GM18508 (cell line): Measurements from ENCODE around the gene TEX35.

Experiments
- ATAC-seq: cut with Tn5 transposase; IDR thresholded peaks from one replicate; pipeline ENCODE4 v1.9.1; 2021; ENCODE audit warnings: moderate number of reproducible peaks; ENCODE audit not compliant: insufficient read depth, unreplicated experiment

Gene TEX35

DNA sequence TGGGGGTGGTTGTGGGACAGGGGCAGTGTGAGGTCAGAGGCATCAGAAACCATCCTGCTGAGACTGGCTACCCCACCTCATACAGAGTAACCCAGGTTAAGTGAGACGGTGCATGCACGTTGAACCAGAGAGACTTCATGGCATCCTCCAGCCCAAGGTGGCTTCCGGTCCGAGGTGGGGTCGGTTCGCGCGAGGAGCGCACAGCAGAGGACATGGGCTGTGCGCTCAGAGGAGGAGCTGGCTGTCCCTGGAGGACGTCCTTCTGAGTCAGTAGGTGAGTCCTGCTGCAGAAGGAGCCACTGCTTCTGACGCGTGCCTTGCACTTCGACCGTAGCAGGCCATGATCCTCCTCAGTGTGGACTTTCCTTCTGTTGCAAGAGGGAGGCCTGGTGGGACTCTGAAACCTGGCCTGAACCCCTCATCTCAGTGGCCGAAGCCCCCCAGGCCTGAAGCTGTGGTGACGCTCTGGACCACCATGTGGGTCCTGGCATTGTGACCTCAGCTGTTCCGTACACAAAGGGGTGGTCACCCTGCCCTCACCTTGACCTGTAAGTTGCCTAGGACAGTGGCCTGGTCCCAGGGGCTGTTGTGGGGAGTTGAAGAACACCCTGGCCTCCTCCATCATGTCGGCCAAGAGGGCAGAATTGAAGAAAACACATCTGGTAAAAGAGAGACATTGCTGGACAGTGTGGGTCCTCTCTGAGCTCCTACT is at the start of gene TEX35:
TSS of gene TEX35 (plus strand) at position 544 of the 712 bp plus-strand sequence. CDS start at position 624, 80 bp downstream.
- ATAC-seq, result no peak

DNA sequence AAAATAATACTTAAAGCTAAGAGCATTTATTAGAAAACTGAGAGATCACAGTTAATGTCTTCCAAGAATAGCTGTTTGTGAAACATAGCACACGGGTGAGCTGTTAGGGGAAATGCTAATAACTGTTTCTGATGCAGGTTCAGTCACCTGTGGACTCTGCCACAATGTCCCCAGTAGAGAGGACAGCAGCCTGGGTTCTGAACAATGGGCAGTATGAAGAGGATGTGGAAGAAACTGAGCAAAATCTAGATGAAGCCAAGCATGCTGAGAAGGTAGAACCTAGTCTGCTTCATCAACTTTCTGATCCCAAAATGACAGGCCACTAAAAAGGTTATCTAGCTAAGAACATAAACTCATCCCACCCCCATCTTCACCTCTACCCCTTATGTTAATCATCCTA is 48.8 kb upstream of the TEX35 start:
- ATAC-seq, result no peak

DNA sequence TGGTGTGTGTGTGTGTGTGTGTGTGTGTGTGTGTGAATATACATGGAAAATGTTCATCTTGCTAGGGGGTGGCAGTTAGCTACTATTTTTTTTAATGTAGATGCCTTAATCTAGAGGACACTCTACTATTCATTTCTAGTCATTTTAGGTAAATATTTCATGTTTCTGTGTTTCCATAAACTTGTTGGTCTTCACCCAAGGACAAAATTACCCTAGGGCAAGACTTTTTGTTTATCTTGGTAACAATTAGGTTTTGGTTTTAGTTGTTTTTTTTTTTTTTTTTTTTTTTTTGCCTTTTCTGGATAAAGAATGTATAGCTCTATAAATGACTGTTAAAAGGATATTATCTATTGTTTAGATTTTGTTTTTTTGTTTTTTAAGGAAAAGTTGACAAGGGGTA is 48.3 kb upstream of the TEX35 start:
- ATAC-seq, result no peak

DNA sequence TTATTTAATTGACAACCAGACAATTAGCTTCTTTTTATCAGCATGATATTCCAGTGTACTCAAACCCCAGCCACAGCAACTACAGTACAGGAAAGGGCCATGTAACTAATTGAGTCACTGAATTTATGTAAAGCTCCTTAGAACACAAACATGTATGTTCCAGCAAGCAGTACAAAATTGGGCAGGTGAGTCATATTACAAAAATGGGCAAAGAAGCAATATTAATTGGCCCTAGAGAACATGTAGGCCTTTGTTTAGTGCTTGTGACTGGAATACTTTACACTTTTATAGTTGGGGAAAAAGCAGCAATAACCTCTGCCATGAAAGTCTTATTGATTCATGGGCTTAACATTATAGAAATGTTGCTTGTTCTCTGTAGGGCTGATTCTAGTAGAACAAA is 47.9 kb upstream of the TEX35 start:
- no peak for ATAC-seq

DNA sequence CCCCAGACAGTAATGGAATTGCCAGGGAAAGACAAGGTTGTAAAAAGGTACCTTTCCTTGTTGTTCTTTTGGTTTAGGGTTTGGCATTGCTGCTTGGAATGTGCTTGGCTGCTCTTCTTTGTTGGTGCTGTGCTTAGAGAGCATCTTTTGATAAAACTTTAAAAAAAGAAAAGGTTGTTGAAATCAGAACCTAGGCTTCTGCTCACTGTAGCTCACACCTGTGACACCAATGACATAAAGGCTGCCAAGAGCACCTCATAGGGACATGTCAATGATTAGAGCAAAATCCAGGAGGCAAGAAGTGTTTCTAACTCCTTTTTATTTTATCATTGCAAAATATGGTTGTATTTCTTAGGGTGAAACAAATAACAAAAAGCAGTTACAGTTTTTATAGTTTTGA is 45.1 kb upstream of the TEX35 start:
- ATAC-seq, result no peak

DNA sequence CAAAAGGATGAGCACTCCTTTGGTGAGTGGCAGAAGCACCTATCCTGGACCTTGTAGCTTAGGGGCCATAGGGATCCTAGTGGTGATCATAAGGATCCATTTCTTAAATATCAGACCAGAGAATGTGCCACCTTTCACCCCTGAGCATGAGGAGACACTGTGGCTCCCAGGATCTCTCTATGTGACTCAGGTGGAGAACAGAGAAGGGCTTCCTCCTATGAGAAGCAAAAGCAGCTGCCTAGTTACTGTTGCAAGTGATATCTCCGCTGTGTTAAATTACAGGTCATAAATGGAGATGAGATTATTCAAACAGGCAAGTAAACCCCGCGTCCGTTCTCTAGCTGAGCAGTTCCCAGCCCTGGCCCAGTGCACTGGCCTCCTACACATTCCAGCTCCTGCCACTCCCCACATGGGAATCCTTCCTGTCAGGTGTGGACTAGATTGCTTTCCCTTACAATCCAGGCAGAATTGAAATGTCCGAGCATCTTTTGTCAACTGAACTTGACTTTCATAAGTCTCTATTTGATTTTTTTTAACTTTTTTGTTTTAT is 42.4 kb upstream of the TEX35 start:
- ATAC-seq, result no peak

DNA sequence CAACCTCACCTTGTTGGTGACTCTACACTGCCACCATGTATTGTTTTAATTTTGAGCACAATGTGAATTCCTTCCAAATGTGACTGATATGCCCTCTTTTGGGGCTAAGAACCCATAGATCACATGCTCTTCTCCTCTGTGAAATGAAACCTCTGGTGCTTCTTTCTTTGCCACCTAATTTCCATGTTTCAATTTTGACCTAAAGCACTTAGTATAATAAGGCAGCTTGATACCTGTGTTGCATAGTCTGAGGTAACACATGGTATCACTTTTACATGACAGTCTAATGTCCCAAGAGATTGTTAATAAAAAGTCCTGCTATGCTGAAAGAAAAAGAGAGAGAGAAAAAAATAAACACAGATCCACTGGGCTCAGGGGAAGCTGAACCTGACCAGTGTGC is 40.4 kb upstream of the TEX35 start:
- no peak for ATAC-seq

DNA sequence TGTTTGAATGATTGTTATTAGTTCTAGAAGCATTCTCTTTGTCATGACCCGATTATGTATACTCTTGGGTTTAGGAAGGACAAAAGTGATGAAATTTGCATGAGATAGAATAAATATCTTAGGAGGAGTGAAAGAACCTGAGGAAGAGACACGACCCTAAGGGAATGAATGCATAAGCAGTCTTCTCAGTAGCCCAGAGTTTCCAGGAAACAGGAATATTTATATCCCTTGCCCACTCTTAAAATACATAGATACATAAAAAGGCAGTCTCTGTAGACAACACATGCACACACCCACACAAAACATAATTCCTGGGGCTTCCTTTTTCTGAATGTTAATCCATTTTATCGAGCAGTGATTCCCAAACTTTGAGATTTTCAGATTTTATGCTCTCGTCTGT is 35.5 kb upstream of the TEX35 start:
- ATAC-seq, result no peak

DNA sequence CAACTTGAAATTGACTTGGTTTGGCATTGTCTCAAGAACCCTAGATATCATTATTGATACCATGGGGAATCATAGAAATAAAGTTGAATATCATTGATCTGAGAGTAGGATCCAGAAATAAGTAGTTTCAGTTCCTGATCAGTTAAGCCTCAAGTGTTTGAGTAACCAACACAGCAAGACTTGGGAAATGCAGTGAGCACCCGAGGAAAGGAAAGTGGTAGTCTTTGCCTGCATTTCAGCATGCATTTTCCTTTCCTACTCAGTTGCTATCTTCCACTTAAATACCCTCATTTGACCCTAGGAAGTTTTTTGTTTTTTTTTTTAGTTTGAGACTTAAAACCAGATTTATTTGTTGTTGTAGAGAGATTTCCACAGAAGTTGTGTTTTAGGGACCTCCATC is 35.1 kb upstream of the TEX35 start:
- ATAC-seq, result no peak

DNA sequence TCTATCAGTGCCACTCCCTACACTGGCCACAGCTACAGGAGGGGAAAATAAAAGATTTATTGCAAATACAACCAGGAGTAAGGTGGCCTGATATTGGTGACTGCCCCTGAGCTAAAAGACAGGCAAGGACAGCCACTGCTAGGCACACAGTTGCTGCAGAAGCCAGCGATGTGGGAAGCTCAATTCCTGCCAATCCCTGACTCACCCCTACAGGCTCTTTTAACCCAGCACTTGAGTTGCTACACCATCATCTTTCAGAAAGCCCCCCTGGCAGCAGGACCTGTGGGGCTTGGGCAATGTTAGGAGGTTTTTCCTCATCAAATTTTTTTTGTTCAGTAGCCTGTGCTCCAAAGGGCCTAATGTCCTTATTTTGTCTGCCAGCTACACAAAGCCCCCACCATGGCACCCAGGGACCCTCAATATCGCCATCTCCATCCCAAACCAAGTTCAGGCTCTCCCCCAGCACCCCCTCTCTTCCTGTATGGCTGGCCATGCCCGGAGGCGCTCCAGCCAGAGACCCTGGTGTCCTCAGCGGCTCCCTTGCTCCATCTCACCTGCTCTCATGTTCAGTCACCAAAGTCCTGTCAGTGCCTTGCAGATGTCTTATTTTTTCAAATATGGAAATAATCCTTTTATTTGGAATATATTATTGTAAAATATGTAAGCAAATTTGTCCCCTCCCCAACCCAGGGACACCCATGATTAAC is 29.5 kb upstream of the TEX35 start:
- no peak for ATAC-seq

DNA sequence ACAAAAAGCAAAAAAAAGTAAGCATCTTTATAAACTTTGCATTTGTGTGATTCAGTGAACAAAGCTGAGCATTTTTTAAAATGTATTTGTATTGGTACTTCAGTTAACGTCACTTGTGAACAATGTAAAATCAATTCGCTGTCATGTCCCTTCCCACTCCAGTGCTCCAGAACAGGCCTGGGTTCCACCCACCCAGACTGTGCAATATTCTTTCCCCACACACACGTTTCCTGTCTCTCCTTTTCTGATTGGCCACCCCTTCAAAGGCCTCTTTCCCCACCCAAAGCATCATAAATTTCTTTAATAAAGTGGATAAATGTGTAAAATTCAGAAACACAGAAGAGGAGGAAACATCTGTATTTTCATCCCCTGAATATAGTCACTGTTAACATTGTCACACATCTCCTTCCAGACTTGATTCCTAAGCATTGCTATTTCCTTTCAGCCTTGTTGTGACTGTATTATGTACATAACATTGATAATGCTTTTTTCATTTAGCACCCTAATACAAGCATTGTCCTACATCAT is 28.1 kb upstream of the TEX35 start:
- no peak for ATAC-seq

DNA sequence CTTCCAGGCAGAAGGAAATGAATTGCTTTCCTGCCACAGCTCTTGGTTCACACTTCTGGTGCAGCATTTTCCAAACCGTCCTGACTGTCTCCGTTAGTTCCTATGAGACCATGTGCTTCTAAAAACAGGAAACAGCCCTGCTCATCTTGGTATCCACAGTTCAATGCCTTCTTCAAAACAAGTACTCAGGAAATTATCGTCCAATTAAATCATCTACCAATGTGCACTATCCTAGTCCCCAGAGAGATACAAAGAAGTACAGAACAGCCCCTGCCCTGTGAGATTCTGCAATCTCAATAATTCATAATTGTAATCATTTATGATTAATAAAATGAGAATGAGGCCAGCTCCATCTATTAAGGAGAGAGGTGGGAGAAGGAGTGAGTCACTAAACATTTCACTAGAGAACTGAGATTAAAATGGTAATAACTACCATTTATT is 27.3 kb upstream of the TEX35 start:
- ATAC-seq, result no peak

DNA sequence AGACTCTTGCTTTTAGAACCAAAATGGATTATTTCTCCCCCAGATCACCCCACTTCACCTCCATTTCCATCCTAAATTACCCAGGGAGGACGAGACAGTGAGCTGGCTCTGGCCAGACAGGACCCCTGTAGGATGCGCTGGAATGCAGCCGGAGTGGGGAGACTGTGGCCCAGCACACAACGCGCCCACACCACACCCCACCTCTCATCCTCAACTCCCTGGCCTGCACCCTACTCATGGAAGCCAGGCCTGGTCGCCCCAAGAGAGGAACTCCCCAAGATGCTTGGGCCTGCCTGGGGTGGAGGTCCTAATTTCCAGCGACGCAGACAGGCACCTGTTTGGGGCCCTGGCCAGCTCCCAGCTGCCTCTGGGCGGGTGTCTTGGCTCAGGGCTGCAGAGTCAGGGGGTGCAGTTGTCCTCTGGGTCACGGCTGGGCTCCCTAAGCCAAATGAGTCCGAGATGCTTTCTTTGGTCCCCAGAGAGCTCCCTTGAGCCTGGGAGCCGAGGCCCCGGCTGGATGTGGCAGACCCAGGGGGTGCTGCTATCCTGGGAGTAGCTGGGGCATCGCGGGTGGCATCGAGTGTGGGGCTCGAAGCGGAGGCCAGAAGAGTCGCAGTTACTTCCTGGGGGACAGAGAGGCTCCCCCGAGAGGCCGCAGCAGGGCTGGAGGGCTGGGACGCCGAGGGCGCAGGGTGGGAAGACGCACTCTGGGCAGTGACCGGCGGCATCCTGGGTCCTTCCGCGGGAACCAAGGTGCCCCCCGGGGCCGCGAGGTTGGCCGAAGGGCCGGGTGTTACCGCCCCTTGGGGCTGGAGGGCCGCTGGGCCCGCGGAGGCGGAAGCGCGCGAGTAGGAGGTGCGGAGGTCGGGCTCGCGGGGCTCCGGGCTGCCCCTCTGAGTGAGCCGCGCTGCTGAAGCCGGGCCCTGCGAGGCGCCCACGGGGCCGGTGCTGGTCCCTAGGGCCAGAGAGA is 26.5 kb upstream of the TEX35 start:
- ATAC-seq, result no peak

DNA sequence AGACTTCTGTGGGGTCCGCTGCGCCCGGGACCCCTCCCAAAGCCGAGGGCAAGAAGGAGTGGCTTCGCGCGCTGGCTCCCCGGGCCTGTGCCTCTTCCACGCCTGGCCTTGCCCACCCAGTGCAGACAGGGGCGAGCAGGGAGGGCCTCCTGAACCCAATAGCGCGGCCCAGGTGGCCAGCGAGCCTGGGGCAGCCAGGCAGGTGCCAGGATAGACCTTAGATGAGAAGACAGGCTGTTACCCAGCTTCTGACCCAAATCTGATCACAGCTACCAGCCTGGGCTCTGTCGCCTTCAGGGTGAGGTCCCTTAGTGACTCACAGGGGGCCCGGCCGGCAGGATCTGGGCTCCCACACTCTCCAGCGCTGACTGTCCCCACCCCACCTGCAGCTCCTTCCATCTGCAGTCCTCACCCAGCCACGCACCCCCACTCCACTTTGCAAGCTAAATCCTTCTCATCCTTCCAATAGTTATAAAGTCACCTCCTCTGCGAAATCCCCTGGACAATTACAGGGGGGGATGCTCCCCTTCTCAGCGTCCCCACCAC is 25.8 kb upstream of the TEX35 start:
- no peak for ATAC-seq

DNA sequence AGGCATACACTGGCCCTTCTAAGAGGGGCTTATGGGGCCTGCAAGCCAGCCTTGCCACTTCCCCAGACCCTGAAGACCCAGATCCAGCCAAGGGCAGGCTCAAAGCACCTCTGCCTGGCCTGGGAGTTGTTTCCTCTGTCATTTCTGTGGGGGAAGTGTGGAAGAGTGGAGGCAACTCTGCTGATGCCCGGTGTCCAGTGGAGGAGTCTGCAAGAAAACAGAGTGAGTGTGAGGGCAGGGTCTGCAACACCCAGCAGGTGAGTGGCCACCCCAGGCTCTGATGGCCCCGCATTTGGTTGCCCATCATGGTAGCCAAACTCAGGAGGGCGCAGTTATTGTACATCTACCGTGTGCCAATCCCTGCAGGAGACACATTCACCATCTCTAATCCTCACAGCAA is 24.5 kb upstream of the TEX35 start:
- no peak for ATAC-seq

DNA sequence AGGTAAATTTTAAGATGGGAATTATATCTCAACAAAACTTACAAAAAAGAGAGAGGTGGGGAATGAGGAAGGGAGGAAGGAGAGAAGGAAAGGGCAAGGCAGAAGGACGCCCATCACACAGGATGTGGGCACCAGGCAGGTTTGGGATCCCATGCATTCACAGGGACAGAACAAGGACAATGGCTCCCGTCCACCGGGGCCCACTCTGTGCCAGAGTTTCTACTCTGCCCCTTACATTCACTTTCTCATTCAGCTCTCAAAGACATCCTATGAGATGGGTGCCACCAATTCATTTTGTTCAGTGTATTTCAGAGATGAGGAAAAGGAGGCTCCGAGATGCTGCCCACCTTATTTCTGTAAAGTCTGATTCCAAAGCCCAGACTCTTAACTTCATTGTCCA is 23.5 kb upstream of the TEX35 start:
- ATAC-seq, result no peak

DNA sequence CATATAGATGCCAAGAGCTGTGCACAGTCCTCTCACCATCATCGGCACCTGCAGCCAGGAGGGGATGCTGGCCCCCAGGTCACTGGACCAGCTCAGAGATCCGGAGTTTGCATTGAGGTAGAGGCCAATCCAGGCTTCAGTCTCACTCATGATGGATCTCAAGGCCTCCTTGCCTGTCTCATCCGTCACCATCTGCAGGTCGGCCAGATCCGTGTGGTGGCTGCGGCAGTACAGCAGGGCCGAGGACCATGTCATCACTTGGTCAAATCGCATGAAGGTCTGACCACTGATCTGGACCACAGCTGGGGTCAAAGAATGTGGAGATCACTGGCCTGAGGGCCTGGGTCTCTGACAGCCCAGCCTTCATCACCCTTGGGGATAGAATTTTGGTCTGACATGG is 22.8 kb upstream of the TEX35 start:
- ATAC-seq, result no peak

DNA sequence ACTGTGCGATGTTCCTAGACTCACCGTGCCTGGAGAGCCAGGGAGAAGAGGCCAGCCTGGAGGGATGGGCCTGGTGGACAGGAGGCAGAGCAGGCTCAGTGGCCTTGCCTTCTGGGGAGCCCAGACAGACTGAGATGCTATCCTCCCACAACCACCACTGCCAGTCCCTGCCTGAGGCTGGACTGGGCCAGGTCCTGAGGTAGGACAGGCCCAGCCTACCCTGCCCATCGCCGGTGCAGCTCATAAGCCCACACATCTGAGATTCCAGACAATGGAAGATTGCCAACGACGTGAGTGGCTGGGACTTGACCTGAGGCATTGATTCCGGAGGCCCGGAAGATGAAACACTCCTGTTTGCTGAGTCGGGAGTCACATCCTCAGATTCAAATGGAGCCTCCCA is 21.9 kb upstream of the TEX35 start:
- ATAC-seq, result no peak

DNA sequence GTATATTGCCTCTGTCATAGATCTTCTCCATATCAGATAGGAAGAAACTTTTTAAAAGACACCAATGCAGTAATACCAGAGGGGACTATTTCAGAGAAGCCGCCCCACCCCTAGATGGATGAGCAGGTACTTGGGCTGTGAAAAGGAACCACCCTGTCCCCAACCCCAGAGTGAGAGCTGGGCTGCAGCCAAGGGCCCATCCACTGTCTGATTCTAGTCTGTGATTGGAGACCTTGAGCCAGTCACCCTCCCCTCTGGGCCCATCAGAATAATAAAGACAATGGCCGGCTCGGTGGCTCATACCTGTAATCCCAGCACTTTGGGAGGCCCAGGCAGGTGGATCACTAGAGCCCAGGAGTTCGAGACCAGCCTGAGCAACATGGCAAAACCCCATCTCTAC is 21.2 kb upstream of the TEX35 start:
- ATAC-seq, result no peak

DNA sequence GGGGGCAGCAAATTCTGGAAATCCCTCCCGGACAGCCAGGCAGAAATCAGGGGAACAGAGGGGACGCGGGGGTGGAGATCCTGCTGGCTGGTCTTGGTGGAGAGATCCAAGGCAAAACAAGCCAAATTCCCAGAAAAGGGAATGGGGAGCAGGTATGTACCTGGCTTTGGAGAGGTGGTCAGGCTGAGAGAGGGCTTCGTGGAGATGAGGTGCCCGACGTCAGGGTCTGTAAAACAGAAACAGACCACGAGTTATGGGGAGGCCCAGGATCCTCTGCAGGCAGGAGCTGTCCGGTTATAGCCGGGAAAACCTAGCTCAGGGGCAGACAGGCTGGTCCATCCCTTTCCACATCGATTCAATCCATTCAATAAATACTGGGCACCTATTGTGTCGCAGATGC is 20.6 kb upstream of the TEX35 start:
- ATAC-seq, result no peak
